ENCODE measurements around the gene XIRP2.
A peak's percentile ranks its signal among the peaks of the same experiment; 100 is the strongest.

XIRP2 gene

GRCh38 chr2:166888180-166888579, at the start of gene XIRP2:
XIRP2 (plus strand) TSS chr2:166888480; CDS start chr2:166903483, 15,003 bp downstream.
- Histone ChIP-seq H3K27me3 (ENCODE audit: control insufficient read depth, insufficient read depth, low read length) (no peaks in the 10 kb centered on the region), H3K9me3 (ENCODE audit: control insufficient read depth, insufficient read depth, low read length) (no peaks in the 10 kb centered on the region), H3K4me3 (ENCODE audit: low read depth, low read length) (no peak within 1 kb of the TSS), H3K36me3 (ENCODE audit: control insufficient read depth, insufficient read depth, low read length) (no peaks in the 10 kb centered on the region), H3K4me1 (ENCODE audit: control insufficient read depth, insufficient read depth, low read length) (peaks cover 11% of the 10 kb centered on the region), H3K9ac (ENCODE audit: low read depth, low read length) (no peak within 1 kb of the TSS), H3K27ac (ENCODE audit: low read depth, low read length) (no peak within 1 kb of the TSS)

DNA sequence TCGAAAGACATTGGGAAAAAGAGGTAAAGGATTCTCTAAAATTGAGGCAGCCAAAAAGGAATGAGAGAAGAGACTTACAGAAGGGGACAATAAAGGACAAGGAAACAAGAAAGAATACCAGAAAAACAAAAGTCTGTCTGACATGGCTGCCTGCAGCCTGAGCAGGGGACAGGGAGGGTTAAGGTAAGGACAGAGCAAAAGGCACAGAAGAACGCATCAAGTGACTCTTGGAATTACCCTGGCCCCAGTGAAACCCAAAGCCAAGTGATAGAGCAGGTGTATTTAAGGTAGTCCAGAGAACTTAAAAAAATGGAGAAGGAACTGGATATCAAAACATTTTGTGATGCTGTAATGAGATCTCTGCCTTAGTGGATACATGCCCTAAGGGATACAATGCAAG, 47.1 kb upstream of the XIRP2 start:
- Histone ChIP-seq H3K4me1 (ENCODE audit: control insufficient read depth, insufficient read depth, low read length) (peaks cover 15% of the 10 kb centered on the region), H3K9ac (ENCODE audit: low read depth, low read length) (peak overlapping the region; percentile 8; the same call in 1 of the 2 replicates), H3K9me3 (ENCODE audit: control insufficient read depth, insufficient read depth, low read length) (no peaks in the 10 kb centered on the region), H3K27ac (ENCODE audit: low read depth, low read length) (peak overlapping the region; percentile 42), H3K27me3 (ENCODE audit: control insufficient read depth, insufficient read depth, low read length) (no peaks in the 10 kb centered on the region), H3K4me3 (ENCODE audit: low read depth, low read length) (no peak overlapping the region), H3K36me3 (ENCODE audit: control insufficient read depth, insufficient read depth, low read length) (no peaks in the 10 kb centered on the region)

- Histone ChIP-seq H3K4me1 (ENCODE audit: control insufficient read depth, insufficient read depth, low read length) (peaks cover 15% of the 10 kb centered on the region), H3K9ac (ENCODE audit: low read depth, low read length) (peak overlapping the region; percentile 8; the same call in 1 of the 2 replicates), H3K9me3 (ENCODE audit: control insufficient read depth, insufficient read depth, low read length) (no peaks in the 10 kb centered on the region), H3K36me3 (ENCODE audit: control insufficient read depth, insufficient read depth, low read length) (no peaks in the 10 kb centered on the region), H3K27ac (ENCODE audit: low read depth, low read length) (peak overlapping the region; percentile 1), H3K27me3 (ENCODE audit: control insufficient read depth, insufficient read depth, low read length) (no peaks in the 10 kb centered on the region), H3K4me3 (ENCODE audit: low read depth, low read length) (no peak overlapping the region)
Measured at GRCh38 chr2:166841679-166842078, 46.6 kb upstream of the XIRP2 start.

DNA sequence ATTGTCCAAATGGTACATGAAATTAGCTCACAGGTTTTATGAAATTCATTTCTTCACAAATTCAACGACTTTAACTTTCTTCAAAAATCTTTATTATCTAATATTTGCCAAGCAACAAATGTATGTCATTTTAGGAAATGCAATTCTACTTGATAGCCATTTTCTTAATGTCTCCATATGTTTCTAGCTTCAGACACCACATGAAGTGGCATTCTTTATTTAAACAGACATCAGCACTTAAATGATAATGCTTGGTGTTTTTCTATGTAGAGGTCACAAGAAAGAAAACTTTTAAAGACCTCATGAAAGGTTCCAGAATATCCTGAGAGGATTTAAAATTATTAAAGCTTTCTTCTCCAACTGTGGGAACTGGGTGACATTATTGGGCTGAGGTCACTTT, 44.2 kb upstream of the XIRP2 start:
- Histone ChIP-seq H3K4me3 (ENCODE audit: low read depth, low read length) (no peak overlapping the region), H3K27me3 (ENCODE audit: control insufficient read depth, insufficient read depth, low read length) (no peaks in the 10 kb centered on the region), H3K27ac (ENCODE audit: low read depth, low read length) (no peak overlapping the region), H3K4me1 (ENCODE audit: control insufficient read depth, insufficient read depth, low read length) (peaks cover 15% of the 10 kb centered on the region), H3K9ac (ENCODE audit: low read depth, low read length) (no peak overlapping the region), H3K36me3 (ENCODE audit: control insufficient read depth, insufficient read depth, low read length) (no peaks in the 10 kb centered on the region), H3K9me3 (ENCODE audit: control insufficient read depth, insufficient read depth, low read length) (no peaks in the 10 kb centered on the region)

- Histone ChIP-seq H3K4me3 (ENCODE audit: low read depth, low read length) (no peak overlapping the region), H3K9me3 (ENCODE audit: control insufficient read depth, insufficient read depth, low read length) (no peaks in the 10 kb centered on the region), H3K9ac (ENCODE audit: low read depth, low read length) (no peak overlapping the region), H3K4me1 (ENCODE audit: control insufficient read depth, insufficient read depth, low read length) (no peaks in the 10 kb centered on the region), H3K36me3 (ENCODE audit: control insufficient read depth, insufficient read depth, low read length) (no peaks in the 10 kb centered on the region), H3K27ac (ENCODE audit: low read depth, low read length) (no peak overlapping the region), H3K27me3 (ENCODE audit: control insufficient read depth, insufficient read depth, low read length) (no peaks in the 10 kb centered on the region)
Measured at GRCh38 chr2:166862468-166863132, 25.7 kb upstream of the XIRP2 start.

GRCh38 chr2:166867874-166868514, 20.3 kb upstream of the XIRP2 start:
- no peaks in the 10 kb centered on the region for H3K36me3 ChIP-seq (ENCODE audit: control insufficient read depth, insufficient read depth, low read length)
- no peak overlapping the region for H3K4me3 ChIP-seq (ENCODE audit: low read depth, low read length)
- H3K9me3 ChIP-seq (ENCODE audit: control insufficient read depth, insufficient read depth, low read length): no peaks in the 10 kb centered on the region

GRCh38 chr2:166870346-166870745, 17.9 kb upstream of the XIRP2 start:
- Histone ChIP-seq H3K27me3 (ENCODE audit: control insufficient read depth, insufficient read depth, low read length) (no peaks in the 10 kb centered on the region), H3K4me3 (ENCODE audit: low read depth, low read length) (no peak overlapping the region), H3K4me1 (ENCODE audit: control insufficient read depth, insufficient read depth, low read length) (no peaks in the 10 kb centered on the region), H3K36me3 (ENCODE audit: control insufficient read depth, insufficient read depth, low read length) (no peaks in the 10 kb centered on the region), H3K27ac (ENCODE audit: low read depth, low read length) (no peak overlapping the region), H3K9ac (ENCODE audit: low read depth, low read length) (no peak overlapping the region), H3K9me3 (ENCODE audit: control insufficient read depth, insufficient read depth, low read length) (no peaks in the 10 kb centered on the region)

More at GRCh38 chr2:166867874-166868514, 20.3 kb upstream of the XIRP2 start:
- no peak overlapping the region for H3K9ac ChIP-seq (ENCODE audit: low read depth, low read length)
- H3K27me3 ChIP-seq (ENCODE audit: control insufficient read depth, insufficient read depth, low read length): no peaks in the 10 kb centered on the region
- no peak overlapping the region for H3K27ac ChIP-seq (ENCODE audit: low read depth, low read length)
- H3K4me1 ChIP-seq (ENCODE audit: control insufficient read depth, insufficient read depth, low read length): no peaks in the 10 kb centered on the region

- Histone ChIP-seq H3K27me3 (ENCODE audit: control insufficient read depth, insufficient read depth, low read length) (no peaks in the 10 kb centered on the region), H3K36me3 (ENCODE audit: control insufficient read depth, insufficient read depth, low read length) (no peaks in the 10 kb centered on the region), H3K27ac (ENCODE audit: low read depth, low read length) (no peak overlapping the region), H3K9ac (ENCODE audit: low read depth, low read length) (no peak overlapping the region), H3K4me1 (ENCODE audit: control insufficient read depth, insufficient read depth, low read length) (no peaks in the 10 kb centered on the region), H3K4me3 (ENCODE audit: low read depth, low read length) (no peak overlapping the region), H3K9me3 (ENCODE audit: control insufficient read depth, insufficient read depth, low read length) (no peaks in the 10 kb centered on the region)
Measured at GRCh38 chr2:166881177-166881576, 7.1 kb upstream of the XIRP2 start.

DNA sequence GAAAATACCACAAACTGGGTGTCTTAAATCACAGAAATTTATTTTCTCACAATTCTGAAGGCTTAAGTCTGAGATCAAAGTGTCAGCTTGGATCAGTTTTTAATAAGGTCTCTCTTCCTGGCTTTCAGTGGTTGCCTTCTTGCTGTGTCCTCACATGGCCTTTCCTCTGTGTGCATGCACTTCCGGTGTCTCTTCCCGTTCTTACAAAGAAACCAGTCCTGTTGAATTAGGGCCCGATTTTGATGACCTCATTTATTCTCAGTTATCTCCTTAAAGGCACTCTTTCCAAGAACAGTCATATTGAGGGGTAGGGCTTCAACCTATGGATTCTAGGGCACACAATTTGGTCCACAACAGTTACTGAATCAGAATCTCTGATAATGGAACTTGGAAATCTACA, 5.4 kb upstream of the XIRP2 start:
- H3K9ac ChIP-seq (ENCODE audit: low read depth, low read length): no peak overlapping the region
- no peak overlapping the region for H3K4me3 ChIP-seq (ENCODE audit: low read depth, low read length)
- no peaks in the 10 kb centered on the region for H3K27me3 ChIP-seq (ENCODE audit: control insufficient read depth, insufficient read depth, low read length)
- no peak overlapping the region for H3K27ac ChIP-seq (ENCODE audit: low read depth, low read length)
- H3K4me1 ChIP-seq (ENCODE audit: control insufficient read depth, insufficient read depth, low read length): no peaks in the 10 kb centered on the region
- no peaks in the 10 kb centered on the region for H3K36me3 ChIP-seq (ENCODE audit: control insufficient read depth, insufficient read depth, low read length)
- H3K9me3 ChIP-seq (ENCODE audit: control insufficient read depth, insufficient read depth, low read length): no peaks in the 10 kb centered on the region

DNA sequence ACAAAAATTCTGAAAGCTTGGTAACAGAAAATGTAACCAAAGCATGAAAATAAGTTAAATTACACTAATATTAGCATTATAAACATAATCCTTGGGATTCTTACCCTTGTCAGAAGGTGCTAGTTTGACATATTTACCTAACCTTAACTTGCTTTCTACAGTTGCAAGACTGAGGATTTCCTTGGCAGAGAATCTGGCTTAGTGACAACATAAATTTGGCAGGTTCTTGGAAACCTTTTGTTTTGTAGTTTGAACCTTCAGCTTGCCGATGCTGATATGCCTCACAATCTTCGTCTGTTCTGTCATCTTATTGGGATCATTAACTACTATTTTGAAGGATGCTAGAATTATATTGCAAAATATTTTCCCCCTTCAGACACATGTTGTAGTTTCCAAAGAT, 3.4 kb downstream of the XIRP2 start:
- Histone ChIP-seq H3K9me3 (ENCODE audit: control insufficient read depth, insufficient read depth, low read length) (no peaks in the 10 kb centered on the region), H3K4me1 (ENCODE audit: control insufficient read depth, insufficient read depth, low read length) (peaks cover 11% of the 10 kb centered on the region), H3K4me3 (ENCODE audit: low read depth, low read length) (no peak overlapping the region), H3K36me3 (ENCODE audit: control insufficient read depth, insufficient read depth, low read length) (no peaks in the 10 kb centered on the region), H3K9ac (ENCODE audit: low read depth, low read length) (no peak overlapping the region), H3K27ac (ENCODE audit: low read depth, low read length) (peak overlapping the region; percentile 66), H3K27me3 (ENCODE audit: control insufficient read depth, insufficient read depth, low read length) (no peaks in the 10 kb centered on the region)

DNA sequence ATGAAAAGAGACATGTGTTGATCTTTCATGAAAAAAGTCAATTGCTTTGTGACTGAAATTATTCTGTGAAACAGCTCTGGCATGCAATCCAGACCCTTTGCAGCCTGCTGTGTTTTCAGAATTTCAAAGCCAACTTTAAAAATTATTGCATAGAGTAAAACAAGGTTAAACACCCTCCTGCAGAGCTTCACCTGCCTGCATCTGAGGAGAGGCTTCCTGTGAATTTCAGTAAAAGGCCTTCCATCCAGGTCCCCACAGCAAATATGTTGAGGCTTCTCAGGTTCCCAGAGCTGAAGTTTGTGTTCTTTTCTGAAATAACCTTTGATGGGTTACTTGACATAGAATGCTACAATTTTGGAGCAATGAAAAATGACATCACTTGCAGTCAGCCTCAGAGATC, 4.1 kb downstream of the XIRP2 start:
- Histone ChIP-seq H3K27ac (ENCODE audit: low read depth, low read length) (peak overlapping the region; percentile 66), H3K36me3 (ENCODE audit: control insufficient read depth, insufficient read depth, low read length) (no peaks in the 10 kb centered on the region), H3K4me1 (ENCODE audit: control insufficient read depth, insufficient read depth, low read length) (peaks cover 11% of the 10 kb centered on the region), H3K27me3 (ENCODE audit: control insufficient read depth, insufficient read depth, low read length) (no peaks in the 10 kb centered on the region), H3K9ac (ENCODE audit: low read depth, low read length) (no peak overlapping the region), H3K9me3 (ENCODE audit: control insufficient read depth, insufficient read depth, low read length) (no peaks in the 10 kb centered on the region), H3K4me3 (ENCODE audit: low read depth, low read length) (no peak overlapping the region)
